H1 (cell line): ENCODE measurements around the gene CUX1. TPM values are rescaled to one million over a fixed set of nuclear protein-coding genes. Genes with fewer than 3 reads are reported as not detected.

ENCODE experiments used
- CTCF ChIA-PET: fragments of 300-600 bp; sonication (Branson Sonifier 250); formaldehyde crosslinking; loops from one replicate; lab custom pipeline; 2021; ENCODE audit not compliant: partially characterized antibody; lab: Charles Lee
- POLR2A ChIA-PET: fragments of 300-600 bp; sonication (Branson Sonifier 250); formaldehyde crosslinking; loops from one replicate; lab custom pipeline; 2021; ENCODE audit warnings: inconsistent platforms; ENCODE audit not compliant: partially characterized antibody; lab: Charles Lee
- DNase-seq, 2 experiments: peaks; one replicate each; pipeline versions ENCODE4 v3.0.0 to v3.0.0-alpha.2; 2010 to 2022; ENCODE audit warnings: low spot score in 2 of 2, low read depth in 1 of 2, mixed read lengths in 1 of 2
- FAIRE-seq: peaks from 2 replicates; lab custom pipeline; 2011; peaks lifted over from hg19 to GRCh38; lab: Jason Lieb, UNC
- H2AFZ ChIP-seq: 2 replicates; pipeline ENCODE4 v1.8.1; 2012; ENCODE audit warnings: low read length, inconsistent platforms
- H2AK5ac ChIP-seq: 2 replicates; pipeline ENCODE4 v1.6.1; 2013; ENCODE audit warnings: low read depth, low read length
- H2BK120ac ChIP-seq: replicated peaks from 2 replicates; pipeline ENCODE3; 2013; ENCODE audit warnings: low read depth, low read length, inconsistent platforms
- H2BK12ac ChIP-seq: 2 replicates; pipeline ENCODE4 v1.6.1; 2013; ENCODE audit warnings: low read depth, low read length
- H2BK15ac ChIP-seq: 2 replicates; pipeline ENCODE4 v1.6.1; 2013; ENCODE audit warnings: low read length
- H2BK20ac ChIP-seq: 2 replicates; pipeline ENCODE4 v1.6.1; 2013; ENCODE audit warnings: low read length
- H2BK5ac ChIP-seq: 2 replicates; pipeline ENCODE4 v1.6.1; 2013; ENCODE audit warnings: low read depth, low read length
- H3K14ac ChIP-seq: 2 replicates; pipeline ENCODE4 v1.6.1; 2013; ENCODE audit warnings: inconsistent platforms; ENCODE audit not compliant: insufficient read length
- H3K18ac ChIP-seq: 2 replicates; pipeline ENCODE4 v1.6.1; 2013; ENCODE audit warnings: low read length; ENCODE audit errors: extremely low read depth
- H3K23ac ChIP-seq: 2 replicates; pipeline ENCODE4 v1.6.1; 2013; ENCODE audit warnings: inconsistent platforms; ENCODE audit not compliant: insufficient read length
- H3K23me2 ChIP-seq: 2 replicates; pipeline ENCODE4 v1.6.1; 2013; ENCODE audit warnings: low read depth, low read length
- H3K27ac ChIP-seq: 2 replicates; pipeline ENCODE4 v1.6.1; 2011; ENCODE audit warnings: low read depth, low read length, inconsistent platforms
- H3K27me3 ChIP-seq, 4 experiments: replicated peaks in 1 of 4; 1 replicate in 1 of 4; 2 replicates in 3 of 4; pipeline versions ENCODE4 v1.6.1 to v1.8.1; 2011 to 2013; ENCODE audit warnings: low read length in 3 of 4, mild to moderate bottlenecking in 3 of 4, inconsistent platforms in 2 of 4, mixed read lengths in 2 of 4, moderate library complexity in 1 of 4; ENCODE audit not compliant: control insufficient read depth in 3 of 4, insufficient read depth in 3 of 4; ENCODE audit errors: extremely low read depth in 1 of 4
- H3K36me3 ChIP-seq, 4 experiments: 2 replicates each; pipeline versions ENCODE4 v1.6.1 to v1.8.1; 2011 to 2013; ENCODE audit warnings: mild to moderate bottlenecking in 4 of 4, low read length in 3 of 4, moderate library complexity in 2 of 4, control low read depth in 1 of 4, inconsistent platforms in 1 of 4; ENCODE audit not compliant: insufficient read depth in 4 of 4, control insufficient read depth in 2 of 4
- H3K4ac ChIP-seq: replicated peaks from 2 replicates; pipeline ENCODE3; 2013; ENCODE audit warnings: low read length, low read depth, mixed read lengths, inconsistent platforms; ENCODE audit not compliant: insufficient read length
- H3K4me1 ChIP-seq, 4 experiments: replicated peaks in 1 of 4; 1 replicate in 1 of 4; 2 replicates in 3 of 4; pipeline versions ENCODE4 v1.6.1 to v1.8.1; 2011 to 2013; ENCODE audit warnings: low read length in 3 of 4, inconsistent platforms in 2 of 4, mixed read lengths in 1 of 4; ENCODE audit not compliant: insufficient read depth in 4 of 4, control insufficient read depth in 3 of 4
- H3K4me2 ChIP-seq, 2 experiments: 2 replicates each; pipeline versions ENCODE4 v1.6.1 to v1.8.1; 2011 to 2013; ENCODE audit warnings: low read depth in 2 of 2, low read length in 2 of 2, control low read depth in 1 of 2, inconsistent platforms in 1 of 2, mild to moderate bottlenecking in 1 of 2; ENCODE audit not compliant: insufficient read depth in 1 of 2
- H3K4me3 ChIP-seq, 4 experiments: fragments of 200-600, 300-600 bp in 1 of 4; sonication (generic), shearing (Covaris generic), sonication (Bioruptor Twin) in 1 of 4; 2 replicates each; pipeline versions ENCODE4 v1.5.1 to v1.8.1; 2011 to 2016; ENCODE audit warnings: low read length in 4 of 4, low read depth in 3 of 4, control low read depth in 2 of 4, inconsistent platforms in 2 of 4, mild to moderate bottlenecking in 2 of 4, mixed read lengths in 1 of 4, moderate library complexity in 1 of 4; ENCODE audit not compliant: insufficient read depth in 2 of 4; ENCODE audit errors: extremely low read depth in 1 of 4
- H3K56ac ChIP-seq: replicated peaks from 2 replicates; pipeline ENCODE3; 2013; ENCODE audit warnings: low read depth, mild to moderate bottlenecking, mixed read lengths, low read length, inconsistent platforms; ENCODE audit not compliant: insufficient read length
- H3K79me1 ChIP-seq: 2 replicates; pipeline ENCODE4 v1.6.1; 2013; ENCODE audit warnings: low read depth, low read length, control low read depth
- H3K79me2 ChIP-seq, 2 experiments: 2 replicates each; pipeline versions ENCODE4 v1.6.1 to v1.8.1; 2012 to 2013; ENCODE audit warnings: low read length in 2 of 2, mild to moderate bottlenecking in 2 of 2, inconsistent platforms in 1 of 2; ENCODE audit not compliant: insufficient read depth in 2 of 2, control insufficient read depth in 1 of 2
- H3K9ac ChIP-seq, 4 experiments: replicated peaks in 1 of 4; 1 replicate in 1 of 4; 2 replicates in 3 of 4; pipeline versions ENCODE4 v1.6.1 to v1.8.1; 2011 to 2013; ENCODE audit warnings: low read depth in 3 of 4, low read length in 3 of 4, control low read depth in 2 of 4, mild to moderate bottlenecking in 2 of 4, moderate library complexity in 2 of 4, inconsistent platforms in 1 of 4; ENCODE audit errors: extremely low read depth in 1 of 4
- H3K9me3 ChIP-seq, 2 experiments: 2 replicates each; pipeline versions ENCODE4 v1.6.1 to v1.8.1; 2012 to 2013; ENCODE audit warnings: mild to moderate bottlenecking in 2 of 2, moderate library complexity in 2 of 2, control low read depth in 1 of 2, inconsistent platforms in 1 of 2, low read depth in 1 of 2, low read length in 1 of 2, mixed read lengths in 1 of 2; ENCODE audit not compliant: insufficient read depth in 2 of 2
- H4K20me1 ChIP-seq, 2 experiments: replicated peaks in 1 of 2; 2 replicates each; pipeline versions ENCODE3 to v1.8.1; 2011 to 2013; ENCODE audit warnings: inconsistent platforms in 2 of 2, low read length in 2 of 2, mild to moderate bottlenecking in 1 of 2; ENCODE audit not compliant: insufficient read depth in 2 of 2, control insufficient read depth in 1 of 2
- H4K5ac ChIP-seq: 2 replicates; pipeline ENCODE4 v1.6.1; 2013; ENCODE audit warnings: low read length, low read depth, mixed read lengths, inconsistent platforms; ENCODE audit not compliant: insufficient read length
- H4K8ac ChIP-seq: 2 replicates; pipeline ENCODE4 v1.8.0; 2013; ENCODE audit warnings: mild to moderate bottlenecking, moderate library complexity, low read length, inconsistent platforms; ENCODE audit not compliant: insufficient read depth; ENCODE audit errors: extremely low read depth
- H4K91ac ChIP-seq: replicated peaks from 2 replicates; pipeline ENCODE3; 2013; ENCODE audit warnings: low read length, mixed read lengths, inconsistent platforms; ENCODE audit not compliant: insufficient read length
- FOSL1 ChIP-seq: IDR thresholded peaks from 2 replicates; pipeline ENCODE4 v1.6.1; 2011; ENCODE audit warnings: mild to moderate bottlenecking, low read depth, low read length, moderate library complexity; ENCODE audit not compliant: insufficient read depth
- SIRT6 ChIP-seq: IDR thresholded peaks from one replicate; pipeline ENCODE4 v1.7.1; 2012; ENCODE audit warnings: low read length, inconsistent platforms
- SUZ12 ChIP-seq: fragments of 200-600 bp; sonication (generic); IDR thresholded peaks from 2 replicates; pipeline ENCODE4 v1.6.1; 2012; ENCODE audit warnings: mild to moderate bottlenecking, inconsistent platforms, low read length, moderate library complexity, mixed read lengths
- TBP ChIP-seq: IDR thresholded peaks from 2 replicates; pipeline ENCODE4 v1.6.1; 2011; ENCODE audit warnings: low read depth, low read length, improper control_type of control experiment
- WGBS, 2 experiments: shearing (Covaris generic) in 1 of 2; methylation state at CpG; one replicate each; pipeline versions ENCODE4 v1.1.6 to v1.1.7; 2013 to 2015; ENCODE audit warnings: low lambda C conversion rate in 2 of 2, mixed read lengths in 2 of 2, inconsistent platforms in 1 of 2, low coverage in 1 of 2, missing lambda C conversion rate in 1 of 2; ENCODE audit not compliant: insufficient replicate concordance in 2 of 2, insufficient coverage in 1 of 2, insufficient read length in 1 of 2; ENCODE audit errors: extremely low coverage in 1 of 2, missing lambda C conversion rate in 1 of 2; 5-methylcytosine and 5-hydroxymethylcytosine counted together
- polyA plus RNA-seq, 7 experiments: library from polyadenylated mRNA; depleted of rRNA in 3 of 7; stranded (reverse) in 5 of 7; unstranded in 2 of 7; fragments of >200 nt in 5 of 7; fragments of 200-250 nt in 2 of 7; gene quantifications; 1 replicate in 5 of 7; 2 replicates in 1 of 7; 4 replicates in 1 of 7; pipeline versions ENCODE4 v1.2.1 to v1.2.3, GENCODE V29; 2011 to 2013; ENCODE audit warnings: missing spikeins in 2 of 7, mixed read lengths in 2 of 7
- total RNA-seq: library from RNA; stranded (reverse); fragmentation: NEBNext Ultra II Directional; extraction: Animal tissue kit (Norgen Biotek cat#: 25700); gene quantifications from 2 replicates; pipeline ENCODE4 v1.2.1, GENCODE V29; 2021

Gene CUX1
- total and polyA plus RNA-seq, 2 of the 8 experiments (the other 6 are each of a cell fraction or from before 2014, with no cell fraction given), result 21.6 to 65.9 TPM

DNA sequence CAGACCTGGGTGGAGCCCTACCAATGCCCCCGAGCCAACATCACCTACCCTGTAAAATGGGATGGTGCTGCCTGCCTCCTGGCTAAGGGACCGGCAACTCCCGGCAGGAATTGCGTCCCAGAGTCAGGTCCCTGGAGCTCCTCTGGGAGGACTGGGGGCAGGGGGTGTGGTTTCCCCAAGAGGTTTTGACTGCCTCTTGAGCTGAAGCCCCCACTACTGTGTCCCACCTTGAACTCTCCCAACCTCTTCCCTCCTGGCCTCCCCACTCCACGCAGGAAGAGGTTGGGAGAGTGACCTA, 470.5 kb downstream of the CUX1 start:
- peak overlapping the region; percentile 39; the same call in 1 of the 2 replicates for H2AK5ac ChIP-seq
- H3K23ac ChIP-seq, result no peak overlapping the region
- no peaks in the 10 kb centered on the region for H3K36me3 ChIP-seq
- H3K18ac ChIP-seq, result peak overlapping the region; percentile 48
- peak overlapping the region; percentile 61; the same call in 1 of the 2 replicates for H2BK15ac ChIP-seq
- peak overlapping the region; percentile 76 to 92 for H3K4me2 ChIP-seq
- no peak overlapping the region for H2AFZ ChIP-seq
- H2BK120ac ChIP-seq, result no peak overlapping the region
- 26% methylated on average over 5 of the region's 5 CpGs; no CpG with 5 or more reads in 1 of the 2 experiments for WGBS, 2 experiments
- H3K4me3 ChIP-seq, result peak overlapping the region; percentile 71 to 97 (median 82)
- H3K56ac ChIP-seq, result no peak overlapping the region
- peaks cover 0 to 6% (median 3%) of the 10 kb centered on the region in 4 experiments; a peak in 3 of 7 replicates for H3K27me3 ChIP-seq
- H3K9ac ChIP-seq, result no peak overlapping the region
- peaks cover 2 to 17% (median 10%) of the 10 kb centered on the region in 4 experiments for H3K4me1 ChIP-seq
- DNase-seq (no peak), FAIRE-seq (no peak)
- no peak overlapping the region for H3K14ac ChIP-seq
- no peaks in the 10 kb centered on the region for H3K9me3 ChIP-seq
- no peak overlapping the region for H2BK12ac ChIP-seq
- H3K79me1 ChIP-seq, result peaks cover 5% of the 10 kb centered on the region
- CTCF ChIA-PET, result interaction anchor here (0.7 to 4.4 kb wide), 8 partner anchors 8 to 178 kb away, joined by 3 to 29 read pairs (median 4); no protein-coding TSS in a partner anchor
- no peak overlapping the region for H3K27ac ChIP-seq
- no peak overlapping the region for H4K5ac ChIP-seq
- H3K4ac ChIP-seq, result peak overlapping the region; percentile 37
- H4K91ac ChIP-seq, result peak overlapping the region; percentile 39
- H3K23me2 ChIP-seq, result peaks cover 14% of the 10 kb centered on the region; the same call in 1 of the 2 replicates
- H3K79me2 ChIP-seq, result no peaks in the 10 kb centered on the region
- TF ChIP-seq SIRT6 (no peak), SUZ12 (peak; percentile 13; the same call in 1 of the 2 replicates), FOSL1 (no peak), TBP (peak; percentile 2; the same call in 1 of the 2 replicates)
- TF ChIP-seq, all 59 proteins: peak for 2
- H4K20me1 ChIP-seq, result peaks cover 8 to 31% of the 10 kb centered on the region in 2 experiments
- POLR2A ChIA-PET, result interaction anchor here (0.7 to 1.5 kb wide), 8 partner anchors 8 to 1100 kb away, joined by 3 to 9 read pairs (median 4); partner anchors contain the start of gene PRKRIP1
- no peak overlapping the region for H4K8ac ChIP-seq
- no peak overlapping the region for H2BK5ac ChIP-seq
- no peak overlapping the region for H2BK20ac ChIP-seq
